ENCODE measurements around the gene TMEM150C.

- TF ChIP-seq CTCF (IDR thresholded peaks at IDR 0.05) (no peak), POLR2A (IDR thresholded peaks at IDR 0.05) (no peak)
Measured at GRCh38 chr4:82457266-82457665, 104.5 kb downstream of the TMEM150C start.

Data from heart left ventricle (tissue), 13 donors.